HFF-Myc (cell line): ENCODE measurements around the gene ARHGAP40.

Source experiments
- DNase-seq: peaks from one replicate; pipeline ENCODE4 v3.0.0-alpha.2; 2011; ENCODE audit warnings: low read depth; ENCODE audit errors: extremely low read depth
- H3K4me3 ChIP-seq: replicated peaks from 2 replicates; pipeline ENCODE4 v1.5.1; 2011; ENCODE audit warnings: low read depth, mild to moderate bottlenecking, control low read depth, low read length
- TF ChIP-seq, protein P1 (sequence below): IDR thresholded peaks from 2 replicates; pipeline ENCODE4 v1.5.1; 2012; ENCODE audit warnings: mild to moderate bottlenecking, low read depth, low read length, control low read depth; ENCODE audit errors: missing control alignments

Gene ARHGAP40

GRCh38 chr20:38650010-38650409 is 48.4 kb downstream of the ARHGAP40 start:
- no peak for DNase-seq
- TF ChIP-seq, protein P1, sequence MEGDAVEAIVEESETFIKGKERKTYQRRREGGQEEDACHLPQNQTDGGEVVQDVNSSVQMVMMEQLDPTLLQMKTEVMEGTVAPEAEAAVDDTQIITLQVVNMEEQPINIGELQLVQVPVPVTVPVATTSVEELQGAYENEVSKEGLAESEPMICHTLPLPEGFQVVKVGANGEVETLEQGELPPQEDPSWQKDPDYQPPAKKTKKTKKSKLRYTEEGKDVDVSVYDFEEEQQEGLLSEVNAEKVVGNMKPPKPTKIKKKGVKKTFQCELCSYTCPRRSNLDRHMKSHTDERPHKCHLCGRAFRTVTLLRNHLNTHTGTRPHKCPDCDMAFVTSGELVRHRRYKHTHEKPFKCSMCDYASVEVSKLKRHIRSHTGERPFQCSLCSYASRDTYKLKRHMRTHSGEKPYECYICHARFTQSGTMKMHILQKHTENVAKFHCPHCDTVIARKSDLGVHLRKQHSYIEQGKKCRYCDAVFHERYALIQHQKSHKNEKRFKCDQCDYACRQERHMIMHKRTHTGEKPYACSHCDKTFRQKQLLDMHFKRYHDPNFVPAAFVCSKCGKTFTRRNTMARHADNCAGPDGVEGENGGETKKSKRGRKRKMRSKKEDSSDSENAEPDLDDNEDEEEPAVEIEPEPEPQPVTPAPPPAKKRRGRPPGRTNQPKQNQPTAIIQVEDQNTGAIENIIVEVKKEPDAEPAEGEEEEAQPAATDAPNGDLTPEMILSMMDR = no peak
- H3K4me3 ChIP-seq = no peak overlapping the region

GRCh38 chr20:38651154-38651553 is 49.5 kb downstream of the ARHGAP40 start:
- H3K4me3 ChIP-seq = no peak overlapping the region
- no peak for DNase-seq
- TF ChIP-seq, protein P1 = no peak

- TF ChIP-seq, protein P1 = no peak
- no peak overlapping the region for H3K4me3 ChIP-seq
- DNase-seq = no peak
Measured at GRCh38 chr20:38651562-38651961, 50.0 kb downstream of the ARHGAP40 start.

GRCh38 chr20:38652995-38653394 is 51.4 kb downstream of the ARHGAP40 start:
- no peak for DNase-seq
- TF ChIP-seq, protein P1 = no peak

DNA sequence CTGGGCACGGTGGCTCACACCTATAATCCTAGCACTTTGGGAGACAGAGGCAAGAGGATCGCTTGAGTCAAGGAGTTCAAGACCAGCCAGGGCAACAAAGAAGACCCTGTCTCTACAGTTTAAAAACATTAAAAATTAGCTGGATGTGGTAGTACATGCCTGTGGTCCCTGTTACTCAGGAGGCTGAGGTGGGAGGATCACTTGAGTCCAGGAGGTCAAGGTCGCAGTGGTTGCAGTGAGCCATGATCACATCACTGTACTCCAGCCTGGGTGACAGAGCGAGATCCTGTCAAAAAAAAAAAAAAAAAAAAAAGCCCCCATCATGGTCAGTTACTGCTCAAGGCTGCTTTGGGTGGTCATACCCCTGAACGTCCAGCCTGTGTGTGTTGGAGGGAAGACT is 55.8 kb downstream of the ARHGAP40 start:
- TF ChIP-seq, protein P1 = no peak
- DNase-seq = no peak
- no peak overlapping the region for H3K4me3 ChIP-seq

More at GRCh38 chr20:38652995-38653394, 51.4 kb downstream of the ARHGAP40 start:
- H3K4me3 ChIP-seq = no peak overlapping the region

- TF ChIP-seq, protein P1 = peak; percentile 68
Measured at GRCh38 chr20:38658879-38659596, 57.4 kb downstream of the ARHGAP40 start.

DNA sequence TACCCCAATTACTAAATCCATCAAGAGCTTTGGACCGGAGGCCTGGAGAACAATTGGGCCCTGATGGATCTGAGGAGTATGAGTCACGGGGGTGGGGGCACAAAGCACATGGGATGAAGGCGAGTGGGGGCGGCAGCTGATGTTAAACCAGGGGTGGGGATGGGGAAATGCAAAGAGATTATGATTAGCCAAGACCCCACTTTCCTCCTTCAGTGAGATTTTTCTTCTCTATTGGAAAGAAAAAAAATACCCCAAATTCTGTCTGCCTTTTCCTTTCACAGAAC is 57.9 kb downstream of the ARHGAP40 start:
- TF ChIP-seq, protein P1 = no peak
- DNase-seq = no peak
- no peak overlapping the region for H3K4me3 ChIP-seq

More at GRCh38 chr20:38658879-38659596, 57.4 kb downstream of the ARHGAP40 start:
- no peak for DNase-seq
- H3K4me3 ChIP-seq = no peak overlapping the region
